GM13977 (cell line): ENCODE results near the gene MPP7.

Experiments
- DNase-seq: peaks from one replicate; pipeline ENCODE4 v3.0.0; 2012; ENCODE audit warnings: low spot score
- CTCF ChIP-seq: IDR thresholded peaks from 2 replicates; pipeline ENCODE4 v1.5.1; 2012; ENCODE audit warnings: mild to moderate bottlenecking, control low read depth; ENCODE audit not compliant: insufficient read depth; ENCODE audit errors: extremely low read depth, missing control alignments
- in situ Hi-C: fragments of 300-500 bp; cut with MboI; formaldehyde crosslinking; loops from one replicate; pipeline ENCODE4 v1.12.0; 2022; ENCODE audit warnings: low sequenced_read_pairs, low pct_unique_long_range_greater_than_20kb, mixed read lengths, inconsistent platforms; ENCODE audit not compliant: unreplicated experiment

Gene MPP7

GRCh38 chr10:28296023-28296422, 6.8 kb downstream of the MPP7 start:
- in situ Hi-C loops = no loop called here
- no peak for TF ChIP-seq CTCF
- no peak for DNase-seq

- DNase-seq = no peak
- in situ Hi-C loops = no loop called here
These were observed 7.5 kb downstream of the MPP7 start for GRCh38 chr10:28295336-28295735.

DNA sequence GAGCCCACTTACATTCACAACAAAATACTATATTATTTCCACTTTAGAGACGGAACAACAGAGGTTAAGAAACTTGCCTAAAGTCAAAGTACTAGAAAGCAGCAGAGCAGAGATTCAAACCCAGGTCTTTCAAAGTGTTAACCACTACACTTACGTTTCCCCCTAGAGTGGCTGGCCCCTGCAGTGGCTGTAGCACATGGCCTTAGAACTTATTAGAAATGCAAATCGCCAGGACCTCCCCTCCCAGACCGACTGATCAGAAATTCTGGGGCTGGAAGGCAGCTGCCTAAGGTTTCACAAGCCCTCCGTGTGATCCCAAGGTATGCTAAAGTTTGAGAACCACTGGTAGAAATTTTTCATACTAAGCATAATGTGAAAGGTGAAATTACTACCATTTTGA, 8.1 kb downstream of the MPP7 start:
- TF ChIP-seq CTCF = no peak
- in situ Hi-C loops = no loop called here
- no peak for DNase-seq

More at GRCh38 chr10:28295336-28295735, 7.5 kb downstream of the MPP7 start:
- TF ChIP-seq CTCF = no peak

DNA sequence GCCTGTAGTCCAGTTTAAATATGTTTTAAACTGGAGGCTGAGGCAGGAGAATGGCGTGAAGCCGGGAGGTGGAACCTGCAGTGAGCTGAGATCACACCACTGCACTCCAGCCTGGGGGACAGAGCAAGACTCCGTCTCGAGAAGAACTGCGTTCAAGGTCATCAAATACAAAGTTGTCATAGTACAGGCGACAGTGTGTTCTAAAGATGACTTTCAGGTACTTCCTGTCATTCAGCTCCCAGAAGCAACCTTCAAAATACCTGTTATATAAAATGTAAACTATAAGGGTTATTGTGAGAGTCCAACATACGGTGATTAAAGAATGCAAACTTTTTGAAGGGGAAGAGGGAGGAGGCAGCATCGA, 8.7 kb downstream of the MPP7 start:
- in situ Hi-C loops = no loop called here
- TF ChIP-seq CTCF = no peak
- no peak for DNase-seq

- in situ Hi-C loops = no loop called here
- no peak for DNase-seq
- no peak for TF ChIP-seq CTCF
These were observed 9.4 kb downstream of the MPP7 start for GRCh38 chr10:28293236-28294168.

- in situ Hi-C loops = no loop called here
- no peak for TF ChIP-seq CTCF
- no peak for DNase-seq
These were observed 11.0 kb downstream of the MPP7 start for GRCh38 chr10:28291881-28292297.
